K562 (cell line): Measurements from ENCODE around the gene KDM2A. TPM values are rescaled to one million over a fixed set of nuclear protein-coding genes. Genes with fewer than 3 reads are reported as not detected.

Source experiments
- NFIX ChIP-seq: fragments of 250-450 bp; sonication (Bioruptor Pico); IDR thresholded peaks from 2 replicates; pipeline ENCODE4 v1.4.0; 2020; ENCODE audit warnings: low read depth, mild to moderate bottlenecking, moderate library complexity
- PHB2 ChIP-seq: fragments of 450-650 bp; IDR thresholded peaks from 2 replicates; pipeline ENCODE4 v1.6.1; 2017; ENCODE audit warnings: low read depth
- POLR2A ChIP-seq: fragments of 450-650 bp; conservative IDR thresholded peaks from 2 replicates; pipeline ENCODE4 v1.6.1; 2016
- XRCC5 ChIP-seq: fragments of 200-400 bp; formaldehyde crosslinking; IDR thresholded peaks from 2 replicates; pipeline ENCODE4 v1.6.1; 2017; ENCODE audit warnings: low read depth, mild to moderate bottlenecking, low read length
- ZNF584 ChIP-seq: fragments of 200-800 bp; sonication (Bioruptor generic); IDR thresholded peaks from 2 replicates; pipeline ENCODE4 v1.6.1; 2016; ENCODE audit warnings: low read depth, mild to moderate bottlenecking, missing genetic modification characterization, missing compliant biosample characterization
- polyA plus RNA-seq, 8 experiments: library from polyadenylated mRNA; depleted of rRNA in 4 of 8; stranded (reverse) in 5 of 8; unstranded in 3 of 8; fragments of >200 nt; fragmentation: Nextera tagmentation in 2 of 8; fragmentation: Illumina TruSeq in 1 of 8; extraction: Ambion mirVana in 2 of 8; extraction: Trizol in 1 of 8; gene quantifications; 2 replicates each; pipeline versions ENCODE4 v1.2.1 to v1.2.3, GENCODE V29; 2011 to 2014; ENCODE audit warnings: inconsistent platforms in 1 of 8, missing spikeins in 1 of 8
- total RNA-seq, 7 experiments: library from RNA; depleted of rRNA in 6 of 7; stranded (reverse); fragments of >200 nt in 6 of 7; fragmentation: Illumina TruSeq in 2 of 7; extraction: Trizol in 2 of 7; gene quantifications; 2 replicates each; pipeline versions ENCODE4 v1.2.1 to v1.2.3, GENCODE V29; 2011 to 2021; ENCODE audit warnings: low replicate concordance in 1 of 7
- TF ChIP-seq, protein P1 (sequence below): sonication (generic); formaldehyde crosslinking; IDR thresholded peaks from 2 replicates; pipeline ENCODE4 v1.9.0; 2022; ENCODE audit warnings: mild to moderate bottlenecking, missing genetic modification reagents
- TF ChIP-seq, protein P2 (sequence below), 3 experiments: fragments of 200-800 bp in 1 of 3; fragments of 250-450 bp in 1 of 3; fragments of 450-650 bp in 1 of 3; sonication (Bioruptor Pico) in 1 of 3; sonication (Bioruptor generic) in 1 of 3; formaldehyde crosslinking in 1 of 3; IDR thresholded peaks; 2 replicates each; pipeline versions ENCODE4 v1.6.1 to v1.8.0; 2016 to 2022; ENCODE audit warnings: mild to moderate bottlenecking in 2 of 3, missing genetic modification characterization in 2 of 3, missing compliant biosample characterization in 1 of 3, moderate library complexity in 1 of 3
- TF ChIP-seq, protein P3 (sequence below), 2 experiments: IDR thresholded peaks; 2 replicates each; pipeline ENCODE4 v1.6.1; 2011; ENCODE audit warnings: borderline replicate concordance in 1 of 2, control low read depth in 1 of 2, low read depth in 1 of 2, low read length in 1 of 2, mild to moderate bottlenecking in 1 of 2, mixed read lengths in 1 of 2, moderate library complexity in 1 of 2; ENCODE audit not compliant: insufficient read depth in 1 of 2, insufficient read length in 1 of 2, poor library complexity in 1 of 2, severe bottlenecking in 1 of 2; ENCODE audit errors: extremely low read depth in 1 of 2
- TF ChIP-seq, protein P4 (sequence below), 2 experiments: fragments of 450-650 bp; IDR thresholded peaks; 2 replicates each; pipeline ENCODE4 v1.6.1; 2016; ENCODE audit warnings: mild to moderate bottlenecking in 2 of 2, borderline replicate concordance in 1 of 2, low read depth in 1 of 2, moderate library complexity in 1 of 2

Gene KDM2A
- total and polyA plus RNA-seq, 9 of the 15 experiments (the other 6 are each of a cell fraction or from before 2014, with no cell fraction given) = 5.0 to 39.3 (median 21.3) TPM

GRCh38 chr11:67240576-67241389 lies 121.7 kb downstream of the KDM2A start (continued):
- TF ChIP-seq, protein P1, sequence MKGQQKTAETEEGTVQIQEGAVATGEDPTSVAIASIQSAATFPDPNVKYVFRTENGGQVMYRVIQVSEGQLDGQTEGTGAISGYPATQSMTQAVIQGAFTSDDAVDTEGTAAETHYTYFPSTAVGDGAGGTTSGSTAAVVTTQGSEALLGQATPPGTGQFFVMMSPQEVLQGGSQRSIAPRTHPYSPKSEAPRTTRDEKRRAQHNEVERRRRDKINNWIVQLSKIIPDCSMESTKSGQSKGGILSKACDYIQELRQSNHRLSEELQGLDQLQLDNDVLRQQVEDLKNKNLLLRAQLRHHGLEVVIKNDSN = peak; percentile 74
- TF ChIP-seq ZNF584 (CRISPR knock-in tag) (no peak), XRCC5 (no peak), PHB2 (no peak), NFIX (CRISPR knock-in tag) (no peak), POLR2A (0 out of 2 replicates have a peak, but pooled peaks have one; percentile 17)
- TF ChIP-seq, protein P2, sequence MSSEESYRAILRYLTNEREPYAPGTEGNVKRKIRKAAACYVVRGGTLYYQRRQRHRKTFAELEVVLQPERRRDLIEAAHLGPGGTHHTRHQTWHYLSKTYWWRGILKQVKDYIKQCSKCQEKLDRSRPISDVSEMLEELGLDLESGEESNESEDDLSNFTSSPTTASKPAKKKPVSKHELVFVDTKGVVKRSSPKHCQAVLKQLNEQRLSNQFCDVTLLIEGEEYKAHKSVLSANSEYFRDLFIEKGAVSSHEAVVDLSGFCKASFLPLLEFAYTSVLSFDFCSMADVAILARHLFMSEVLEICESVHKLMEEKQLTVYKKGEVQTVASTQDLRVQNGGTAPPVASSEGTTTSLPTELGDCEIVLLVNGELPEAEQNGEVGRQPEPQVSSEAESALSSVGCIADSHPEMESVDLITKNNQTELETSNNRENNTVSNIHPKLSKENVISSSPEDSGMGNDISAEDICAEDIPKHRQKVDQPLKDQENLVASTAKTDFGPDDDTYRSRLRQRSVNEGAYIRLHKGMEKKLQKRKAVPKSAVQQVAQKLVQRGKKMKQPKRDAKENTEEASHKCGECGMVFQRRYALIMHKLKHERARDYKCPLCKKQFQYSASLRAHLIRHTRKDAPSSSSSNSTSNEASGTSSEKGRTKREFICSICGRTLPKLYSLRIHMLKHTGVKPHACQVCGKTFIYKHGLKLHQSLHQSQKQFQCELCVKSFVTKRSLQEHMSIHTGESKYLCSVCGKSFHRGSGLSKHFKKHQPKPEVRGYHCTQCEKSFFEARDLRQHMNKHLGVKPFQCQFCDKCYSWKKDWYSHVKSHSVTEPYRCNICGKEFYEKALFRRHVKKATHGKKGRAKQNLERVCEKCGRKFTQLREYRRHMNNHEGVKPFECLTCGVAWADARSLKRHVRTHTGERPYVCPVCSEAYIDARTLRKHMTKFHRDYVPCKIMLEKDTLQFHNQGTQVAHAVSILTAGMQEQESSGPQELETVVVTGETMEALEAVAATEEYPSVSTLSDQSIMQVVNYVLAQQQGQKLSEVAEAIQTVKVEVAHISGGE (CRISPR knock-in tag; IDR thresholded peaks at IDR 0.05) = 0 out of 6 replicates have a peak, but pooled peaks of 1 of the 3 experiments have one; percentile 1
- TF ChIP-seq, protein P3, sequence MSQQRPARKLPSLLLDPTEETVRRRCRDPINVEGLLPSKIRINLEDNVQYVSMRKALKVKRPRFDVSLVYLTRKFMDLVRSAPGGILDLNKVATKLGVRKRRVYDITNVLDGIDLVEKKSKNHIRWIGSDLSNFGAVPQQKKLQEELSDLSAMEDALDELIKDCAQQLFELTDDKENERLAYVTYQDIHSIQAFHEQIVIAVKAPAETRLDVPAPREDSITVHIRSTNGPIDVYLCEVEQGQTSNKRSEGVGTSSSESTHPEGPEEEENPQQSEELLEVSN (IDR thresholded peaks at IDR 0.05; ENCODE audit: borderline replicate concordance in 1 of 2, extremely low read depth in 1 of 2, insufficient read depth in 1 of 2, insufficient read length in 1 of 2, low read depth in 1 of 2, low read length in 1 of 2, poor library complexity in 1 of 2, severe bottlenecking in 1 of 2) = no peak
- TF ChIP-seq, protein P4, sequence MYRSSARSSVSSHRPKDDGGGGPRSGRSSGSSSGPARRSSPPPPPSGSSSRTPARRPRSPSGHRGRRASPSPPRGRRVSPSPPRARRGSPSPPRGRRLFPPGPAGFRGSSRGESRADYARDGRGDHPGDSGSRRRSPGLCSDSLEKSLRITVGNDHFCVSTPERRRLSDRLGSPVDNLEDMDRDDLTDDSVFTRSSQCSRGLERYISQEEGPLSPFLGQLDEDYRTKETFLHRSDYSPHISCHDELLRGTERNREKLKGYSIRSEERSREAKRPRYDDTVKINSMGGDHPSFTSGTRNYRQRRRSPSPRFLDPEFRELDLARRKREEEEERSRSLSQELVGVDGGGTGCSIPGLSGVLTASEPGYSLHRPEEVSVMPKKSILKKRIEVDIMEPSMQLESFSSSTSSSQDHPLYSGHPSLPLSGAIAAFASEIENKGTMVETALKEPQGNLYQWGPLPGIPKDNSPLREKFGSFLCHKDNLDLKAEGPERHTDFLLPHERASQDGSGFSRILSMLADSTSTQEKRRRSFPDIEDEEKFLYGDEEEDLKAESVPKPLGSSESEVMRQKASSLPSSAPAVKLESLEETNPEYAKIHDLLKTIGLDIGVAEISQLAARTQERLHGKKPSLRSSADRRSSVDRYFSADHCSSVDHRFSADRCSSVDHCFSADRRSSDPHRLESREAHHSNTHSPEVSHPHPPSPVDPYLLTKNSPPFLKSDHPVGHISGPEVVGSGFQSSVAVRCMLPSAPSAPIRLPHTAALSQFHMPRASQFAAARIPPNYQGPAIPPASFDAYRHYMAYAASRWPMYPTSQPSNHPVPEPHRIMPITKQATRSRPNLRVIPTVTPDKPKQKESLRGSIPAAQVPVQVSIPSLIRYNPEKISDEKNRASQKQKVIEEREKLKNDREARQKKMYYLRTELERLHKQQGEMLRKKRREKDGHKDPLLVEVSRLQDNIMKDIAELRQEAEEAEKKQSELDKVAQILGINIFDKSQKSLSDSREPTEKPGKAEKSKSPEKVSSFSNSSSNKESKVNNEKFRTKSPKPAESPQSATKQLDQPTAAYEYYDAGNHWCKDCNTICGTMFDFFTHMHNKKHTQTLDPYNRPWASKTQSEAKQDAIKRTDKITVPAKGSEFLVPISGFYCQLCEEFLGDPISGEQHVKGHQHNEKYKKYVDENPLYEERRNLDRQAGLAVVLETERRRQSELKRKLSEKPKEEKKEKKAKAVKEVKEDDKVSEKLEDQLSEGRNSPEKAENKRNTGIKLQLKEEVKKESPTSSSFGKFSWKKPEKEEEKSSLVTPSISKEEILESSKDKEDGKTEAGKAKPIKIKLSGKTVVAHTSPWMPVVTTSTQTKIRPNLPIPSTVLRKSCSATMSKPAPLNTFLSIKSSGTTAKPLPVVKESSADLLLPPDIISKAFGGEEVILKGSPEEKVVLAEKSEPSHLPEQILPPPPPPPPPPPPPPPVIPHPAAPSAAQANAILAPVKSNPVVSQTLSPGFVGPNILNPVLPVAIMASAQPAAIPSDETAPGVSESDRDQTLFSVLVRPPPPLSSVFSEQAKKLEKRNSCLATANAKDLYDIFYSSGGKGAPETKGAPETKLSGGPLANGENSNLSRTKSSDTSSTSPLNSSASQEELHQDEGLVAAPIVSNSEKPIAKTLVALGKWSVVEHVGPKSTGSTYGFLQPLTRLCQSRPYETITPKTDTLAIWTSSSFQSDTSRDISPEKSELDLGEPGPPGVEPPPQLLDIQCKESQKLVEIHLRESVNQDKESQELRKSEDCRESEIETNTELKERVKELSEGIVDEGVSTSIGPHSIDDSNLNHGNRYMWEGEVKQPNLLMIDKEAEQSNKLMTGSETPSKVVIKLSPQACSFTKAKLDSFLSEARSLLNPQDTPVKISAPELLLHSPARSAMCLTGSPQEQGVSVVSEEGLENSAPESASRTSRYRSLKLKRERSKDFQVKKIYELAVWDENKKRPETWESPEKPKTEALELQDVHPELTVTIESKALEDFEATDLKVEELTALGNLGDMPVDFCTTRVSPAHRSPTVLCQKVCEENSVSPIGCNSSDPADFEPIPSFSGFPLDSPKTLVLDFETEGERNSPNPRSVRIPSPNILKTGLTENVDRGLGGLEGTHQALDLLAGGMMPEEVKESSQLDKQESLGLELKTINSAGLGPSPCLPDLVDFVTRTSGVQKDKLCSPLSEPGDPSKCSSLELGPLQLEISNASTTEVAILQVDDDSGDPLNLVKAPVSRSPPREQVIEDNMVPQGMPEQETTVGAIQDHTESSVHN (IDR thresholded peaks at IDR 0.05; ENCODE audit: borderline replicate concordance in 1 of 2, low read depth in 1 of 2) = no peak
